Activated CD4-positive, CD25-positive, alpha-beta regulatory T cell treated with anti-CD3 and anti-CD28 coated beads, Interleukin-2, amount 50 U/mL, for 24 hours (primary cell): ENCODE data around the gene N4BP2L1.
"Not testable (repeated sequence)": the region's sequence is repeated elsewhere in the genome, so short reads cannot be mapped to it uniquely, and the experiment has no call there.

Source experiments
- ATAC-seq, 2 donors: fragments of 150-1000 bp; cut with Tn5 transposase; one replicate each; pipeline ENCODE4 v1.10.0; 2021; ENCODE audit warnings: mild to moderate bottlenecking in 1 of 2, moderate library complexity in 1 of 2

Gene N4BP2L1

DNA sequence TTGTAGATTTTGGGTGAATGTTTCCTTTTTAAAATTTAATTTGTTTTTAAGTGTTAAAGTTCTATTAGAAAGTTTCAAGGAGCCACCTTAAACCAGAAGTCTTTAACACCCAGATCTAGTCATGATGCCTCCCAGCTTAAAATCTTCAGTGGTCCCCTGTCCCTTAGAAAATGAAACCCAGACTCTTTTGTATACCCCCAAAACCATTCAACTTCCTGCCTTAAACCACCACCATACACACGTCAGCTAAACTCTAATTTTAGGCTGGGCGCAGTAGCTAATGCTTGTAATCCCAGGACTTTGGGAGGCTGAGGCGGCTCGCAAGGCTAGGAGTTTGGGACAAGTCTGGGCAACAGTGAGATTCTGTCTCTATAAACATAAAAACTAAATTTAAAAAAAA, 37.9 kb downstream of the N4BP2L1 start:
- ATAC-seq: no peak

- ATAC-seq: no peak
These were observed 42.5 kb downstream of the N4BP2L1 start for GRCh38 chr13:32385410-32385809.

DNA sequence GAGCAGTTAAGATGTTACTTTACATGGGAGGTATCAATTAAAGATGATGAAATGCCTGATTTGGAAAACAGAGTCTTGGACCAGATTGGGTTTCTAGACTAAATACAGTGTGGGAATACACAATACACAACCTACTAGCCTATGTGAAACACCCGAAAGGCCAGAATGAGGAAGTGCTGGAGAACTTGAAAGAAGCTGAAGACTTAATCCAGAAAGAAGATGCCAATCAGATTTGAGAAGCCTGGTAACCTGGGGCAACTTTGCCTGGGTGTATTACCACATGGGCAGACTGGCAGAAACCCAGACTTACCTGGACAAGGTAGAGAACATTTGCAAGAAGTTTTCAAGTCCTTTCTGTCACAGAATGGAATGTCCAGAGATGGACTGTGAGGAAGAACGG, 43.2 kb downstream of the N4BP2L1 start:
- no peak for ATAC-seq

GRCh38 chr13:32383836-32384618, 43.9 kb downstream of the N4BP2L1 start:
- no peak for ATAC-seq

DNA sequence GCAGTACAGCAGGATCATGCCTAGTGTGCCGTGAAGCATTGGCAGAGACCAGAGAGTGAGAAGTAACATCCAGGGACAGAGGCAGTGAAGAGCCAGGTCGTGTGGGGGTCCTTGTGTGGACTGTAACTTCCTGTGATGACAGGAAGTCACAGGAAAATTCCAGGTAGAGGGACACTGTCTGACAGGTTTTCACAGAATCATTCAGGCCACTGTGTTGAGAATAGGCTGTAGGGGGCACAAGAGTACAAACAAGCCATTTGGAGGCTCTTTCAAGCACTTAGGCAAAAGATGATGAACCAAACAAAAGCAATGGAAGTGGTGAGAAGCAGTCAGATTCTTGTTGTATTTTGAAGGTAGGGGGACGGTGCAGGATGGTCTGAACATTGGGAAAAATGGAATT, 46.4 kb downstream of the N4BP2L1 start:
- ATAC-seq: no peak

DNA sequence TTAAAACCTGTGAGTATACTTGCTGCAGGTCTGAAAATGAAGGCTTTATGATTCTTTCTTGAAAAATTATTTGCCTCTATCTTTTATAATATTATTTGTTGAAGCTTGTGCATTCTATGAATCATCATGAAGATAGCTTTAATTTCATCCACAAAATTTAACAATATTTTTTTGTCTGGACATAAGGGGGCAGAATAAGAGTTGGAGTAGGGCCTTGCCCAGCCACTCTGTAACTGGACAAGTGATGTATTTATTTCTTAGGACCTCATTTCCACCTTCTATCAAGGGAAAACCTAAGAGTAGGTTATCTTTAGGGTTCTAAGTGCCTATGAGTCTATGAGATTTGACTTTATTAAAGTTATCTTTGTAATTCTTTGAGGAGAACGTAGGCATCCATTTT, 49.9 kb downstream of the N4BP2L1 start:
- ATAC-seq: no peak

DNA sequence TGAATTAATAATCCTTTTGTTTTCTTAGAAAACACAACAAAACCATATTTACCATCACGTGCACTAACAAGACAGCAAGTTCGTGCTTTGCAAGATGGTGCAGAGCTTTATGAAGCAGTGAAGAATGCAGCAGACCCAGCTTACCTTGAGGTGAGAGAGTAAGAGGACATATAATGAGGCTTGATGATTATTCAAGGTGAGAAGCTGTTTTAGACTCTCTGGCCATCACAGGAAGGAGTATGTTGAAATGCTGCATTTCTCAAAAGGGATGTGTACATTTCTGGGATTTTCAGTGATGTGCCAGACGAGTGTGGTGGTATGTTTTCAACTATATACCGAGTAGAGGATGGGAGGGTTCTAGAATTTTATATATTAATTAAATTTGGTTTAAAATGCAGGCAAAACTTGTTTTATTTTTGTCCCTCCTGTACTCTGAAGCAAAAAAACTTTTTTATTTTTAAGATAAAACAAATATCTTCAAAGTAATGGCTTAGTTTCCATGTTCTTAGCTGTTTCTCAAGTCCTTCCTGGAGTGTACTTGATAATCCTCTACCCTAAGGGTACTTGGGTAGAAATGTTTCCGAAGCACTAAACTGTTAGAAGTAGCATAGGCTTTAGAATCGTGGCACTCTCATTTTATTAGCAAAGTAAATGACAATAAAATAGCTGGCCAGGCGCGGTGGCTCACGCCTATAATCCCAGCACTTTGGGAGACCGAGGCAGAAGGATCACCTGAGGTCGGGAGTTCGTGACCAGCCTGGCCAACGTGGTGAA, 51.1 kb downstream of the N4BP2L1 start:
- no peak for ATAC-seq

DNA sequence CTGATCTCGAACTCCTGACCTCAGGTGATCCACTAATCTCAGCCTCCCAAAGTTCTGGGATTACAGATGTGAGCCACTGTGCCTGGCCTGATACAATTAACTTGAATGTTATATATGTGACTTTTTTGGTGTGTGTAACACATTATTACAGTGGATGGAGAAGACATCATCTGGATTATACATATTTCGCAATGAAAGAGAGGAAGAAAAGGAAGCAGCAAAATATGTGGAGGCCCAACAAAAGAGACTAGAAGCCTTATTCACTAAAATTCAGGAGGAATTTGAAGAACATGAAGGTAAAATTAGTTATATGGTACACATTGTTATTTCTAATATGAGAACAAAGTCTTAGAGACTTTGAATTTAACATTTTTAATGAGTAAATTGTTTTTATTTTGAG, 57.1 kb downstream of the N4BP2L1 start:
- no peak for ATAC-seq

GRCh38 chr13:32362574-32362973, 65.4 kb downstream of the N4BP2L1 start:
- ATAC-seq: no peak

GRCh38 chr13:32355935-32356334, 72.0 kb downstream of the N4BP2L1 start:
- not testable (repeated sequence) for ATAC-seq

DNA sequence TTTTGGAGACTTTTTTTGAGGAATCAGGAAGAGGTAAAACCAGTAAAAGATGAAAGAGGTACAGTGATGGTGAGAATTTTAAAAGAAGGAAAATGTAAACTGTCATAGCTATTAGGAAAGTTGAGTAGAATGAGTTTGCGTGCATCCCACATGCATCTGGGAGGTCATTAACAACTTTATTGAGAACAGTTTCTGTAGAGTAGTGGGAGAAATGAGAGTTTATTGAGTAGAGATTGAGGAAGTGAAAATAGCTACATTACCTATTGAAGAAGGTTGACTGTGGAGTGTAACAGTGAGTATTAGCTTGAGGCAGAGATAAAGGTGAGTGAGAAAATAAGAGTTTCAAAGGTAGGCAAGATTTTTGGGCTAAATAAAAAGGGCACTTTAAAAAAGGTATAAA, 73.9 kb downstream of the N4BP2L1 start:
- ATAC-seq: no peak

- ATAC-seq: not testable (repeated sequence)
These were observed 77.0 kb downstream of the N4BP2L1 start for GRCh38 chr13:32350839-32351441.
